ENCODE results near the gene ETV3. TPM values are rescaled to one million over a fixed set of nuclear protein-coding genes. Genes with fewer than 3 reads are reported as not detected.

Gene ETV3
- total and polyA plus RNA-seq, 8 donors = 3.8 to 30.8 (median 11.5) TPM

DNA sequence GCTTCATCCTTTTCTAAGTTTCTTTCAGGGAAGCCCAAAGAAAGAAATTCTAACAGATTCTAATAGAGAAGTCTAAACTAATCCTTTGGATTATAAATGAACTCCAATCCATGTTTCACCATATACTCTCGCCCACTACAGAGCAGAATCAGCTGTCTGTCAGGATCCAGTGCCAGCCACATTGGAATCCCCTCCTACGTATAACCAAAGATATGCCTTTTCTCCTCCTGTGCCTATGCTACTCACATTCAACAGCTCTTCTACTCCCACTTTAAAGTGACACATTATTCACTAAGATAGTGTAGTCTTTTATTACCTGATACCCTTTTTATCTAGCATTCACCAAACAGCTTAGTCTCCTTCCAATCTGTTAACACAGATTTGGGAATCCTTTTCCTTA, 3.1 kb downstream of the ETV3 start:
- Histone ChIP-seq H3K4me1 (peaks cover 16 to 81% (median 55%) of the 10 kb centered on the region in 4 donors), H3K4me3 (no peak overlapping the region), H3K9me3 (no peaks in the 10 kb centered on the region), H3K36me3 (peaks cover 30 to 61% (median 60%) of the 10 kb centered on the region in 4 donors), H3K27ac (no peak overlapping the region), H3K27me3 (no peaks in the 10 kb centered on the region)
- DNase-seq = no peak
- intact Hi-C loops (cut with DNase I; ENCODE audit: low total_unique reads) = no loop called here
- 89 to 99% (median 92%) methylated on average over 2 of the region's 2 CpGs for WGBS, 5 donors
- TF ChIP-seq, protein P1, sequence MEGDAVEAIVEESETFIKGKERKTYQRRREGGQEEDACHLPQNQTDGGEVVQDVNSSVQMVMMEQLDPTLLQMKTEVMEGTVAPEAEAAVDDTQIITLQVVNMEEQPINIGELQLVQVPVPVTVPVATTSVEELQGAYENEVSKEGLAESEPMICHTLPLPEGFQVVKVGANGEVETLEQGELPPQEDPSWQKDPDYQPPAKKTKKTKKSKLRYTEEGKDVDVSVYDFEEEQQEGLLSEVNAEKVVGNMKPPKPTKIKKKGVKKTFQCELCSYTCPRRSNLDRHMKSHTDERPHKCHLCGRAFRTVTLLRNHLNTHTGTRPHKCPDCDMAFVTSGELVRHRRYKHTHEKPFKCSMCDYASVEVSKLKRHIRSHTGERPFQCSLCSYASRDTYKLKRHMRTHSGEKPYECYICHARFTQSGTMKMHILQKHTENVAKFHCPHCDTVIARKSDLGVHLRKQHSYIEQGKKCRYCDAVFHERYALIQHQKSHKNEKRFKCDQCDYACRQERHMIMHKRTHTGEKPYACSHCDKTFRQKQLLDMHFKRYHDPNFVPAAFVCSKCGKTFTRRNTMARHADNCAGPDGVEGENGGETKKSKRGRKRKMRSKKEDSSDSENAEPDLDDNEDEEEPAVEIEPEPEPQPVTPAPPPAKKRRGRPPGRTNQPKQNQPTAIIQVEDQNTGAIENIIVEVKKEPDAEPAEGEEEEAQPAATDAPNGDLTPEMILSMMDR (IDR thresholded peaks at IDR 0.05) = no peak
- no peak for TF ChIP-seq EP300 (IDR thresholded peaks at IDR 0.05)
- TF ChIP-seq POLR2AphosphoS5 (IDR thresholded peaks at IDR 0.05) = no peak

GRCh38 chr1:157134442-157134841, 3.8 kb downstream of the ETV3 start:
- TF ChIP-seq EP300 (IDR thresholded peaks at IDR 0.05) = no peak
- TF ChIP-seq, protein P1 (IDR thresholded peaks at IDR 0.05) = no peak
- TF ChIP-seq POLR2AphosphoS5 (IDR thresholded peaks at IDR 0.05) = no peak
- no peak for DNase-seq
- Histone ChIP-seq H3K27ac (no peak overlapping the region), H3K4me3 (no peak overlapping the region), H3K36me3 (peaks cover 30 to 68% (median 67%) of the 10 kb centered on the region in 4 donors), H3K9me3 (no peaks in the 10 kb centered on the region), H3K4me1 (peaks cover 16 to 79% (median 55%) of the 10 kb centered on the region in 4 donors), H3K27me3 (no peaks in the 10 kb centered on the region)
- intact Hi-C loops (cut with DNase I; ENCODE audit: low total_unique reads) = no loop called here
- WGBS, 5 donors = 91 to 96% (median 92%) methylated on average over 4 of the region's 4 CpGs

GRCh38 chr1:157133426-157133825, 4.8 kb downstream of the ETV3 start:
- H3K36me3 ChIP-seq = peaks cover 35 to 78% (median 76%) of the 10 kb centered on the region in 4 donors
- WGBS, 5 donors = 64 to 72% (median 71%) methylated on average over 2 of the region's 2 CpGs
- no peaks in the 10 kb centered on the region for H3K9me3 ChIP-seq
- intact Hi-C loops (cut with DNase I; ENCODE audit: low total_unique reads) = no loop called here
- no peak overlapping the region for H3K4me3 ChIP-seq
- DNase-seq = no peak
- H3K4me1 ChIP-seq = peaks cover 16 to 73% (median 48%) of the 10 kb centered on the region in 4 donors
- no peak overlapping the region for H3K27ac ChIP-seq
- H3K27me3 ChIP-seq = no peaks in the 10 kb centered on the region
- TF ChIP-seq POLR2AphosphoS5 (IDR thresholded peaks at IDR 0.05) (no peak), EP300 (IDR thresholded peaks at IDR 0.05) (no peak), POLR2A (IDR thresholded peaks at IDR 0.05) (no peak)
- TF ChIP-seq, protein P1 (IDR thresholded peaks at IDR 0.05) = no peak

- Histone ChIP-seq H3K27me3 (no peaks in the 10 kb centered on the region), H3K4me3 (no peak overlapping the region), H3K9me3 (no peaks in the 10 kb centered on the region), H3K27ac (no peak overlapping the region), H3K36me3 (peaks cover 41 to 85% (median 83%) of the 10 kb centered on the region in 4 donors), H3K4me1 (peaks cover 16 to 73% (median 47%) of the 10 kb centered on the region in 4 donors)
- DNase-seq = no peak
- TF ChIP-seq EP300 (IDR thresholded peaks at IDR 0.05) = no peak
- TF ChIP-seq POLR2AphosphoS5 (IDR thresholded peaks at IDR 0.05) = no peak
- TF ChIP-seq POLR2A (IDR thresholded peaks at IDR 0.05) = no peak
- TF ChIP-seq, protein P1 (IDR thresholded peaks at IDR 0.05) = no peak
- intact Hi-C loops (cut with DNase I; ENCODE audit: low total_unique reads) = no loop called here
- WGBS, 5 donors = 51 to 90% (median 56%) methylated on average over 2 of the region's 2 CpGs
These were observed 5.5 kb downstream of the ETV3 start for GRCh38 chr1:157132616-157133167.

Measured in stomach (tissue), 9 donors.